GM12874 (cell line): ENCODE measurements around the gene VAV2.

ENCODE experiments used
- TF ChIP-seq, protein P1 (sequence below): IDR thresholded peaks from 2 replicates; pipeline ENCODE4 v1.5.1; 2011; ENCODE audit warnings: low read depth, mild to moderate bottlenecking, control low read depth, low read length, moderate library complexity; ENCODE audit not compliant: insufficient read depth

VAV2 gene

DNA sequence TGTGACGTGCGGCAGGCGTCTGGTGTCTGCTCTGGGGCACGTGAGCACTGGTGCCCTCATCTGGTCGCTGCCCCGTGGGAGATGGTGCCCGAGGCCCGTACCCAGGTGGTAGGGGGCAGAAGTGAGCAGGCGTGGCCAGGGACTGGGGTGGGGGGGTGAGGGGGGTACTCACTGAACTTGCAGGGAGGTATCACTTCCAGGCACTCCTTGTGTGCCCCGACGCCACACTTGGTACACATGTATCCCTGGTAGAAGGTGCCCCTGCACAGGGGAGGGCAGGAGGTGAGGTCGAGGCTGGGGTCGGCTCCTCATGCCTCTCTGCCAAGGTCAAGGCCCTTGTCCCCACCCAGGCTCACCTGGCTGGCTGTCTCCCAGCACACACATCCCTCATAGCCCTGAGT lies 208.8 kb downstream of the VAV2 start:
- TF ChIP-seq, protein P1, sequence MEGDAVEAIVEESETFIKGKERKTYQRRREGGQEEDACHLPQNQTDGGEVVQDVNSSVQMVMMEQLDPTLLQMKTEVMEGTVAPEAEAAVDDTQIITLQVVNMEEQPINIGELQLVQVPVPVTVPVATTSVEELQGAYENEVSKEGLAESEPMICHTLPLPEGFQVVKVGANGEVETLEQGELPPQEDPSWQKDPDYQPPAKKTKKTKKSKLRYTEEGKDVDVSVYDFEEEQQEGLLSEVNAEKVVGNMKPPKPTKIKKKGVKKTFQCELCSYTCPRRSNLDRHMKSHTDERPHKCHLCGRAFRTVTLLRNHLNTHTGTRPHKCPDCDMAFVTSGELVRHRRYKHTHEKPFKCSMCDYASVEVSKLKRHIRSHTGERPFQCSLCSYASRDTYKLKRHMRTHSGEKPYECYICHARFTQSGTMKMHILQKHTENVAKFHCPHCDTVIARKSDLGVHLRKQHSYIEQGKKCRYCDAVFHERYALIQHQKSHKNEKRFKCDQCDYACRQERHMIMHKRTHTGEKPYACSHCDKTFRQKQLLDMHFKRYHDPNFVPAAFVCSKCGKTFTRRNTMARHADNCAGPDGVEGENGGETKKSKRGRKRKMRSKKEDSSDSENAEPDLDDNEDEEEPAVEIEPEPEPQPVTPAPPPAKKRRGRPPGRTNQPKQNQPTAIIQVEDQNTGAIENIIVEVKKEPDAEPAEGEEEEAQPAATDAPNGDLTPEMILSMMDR = no peak

DNA sequence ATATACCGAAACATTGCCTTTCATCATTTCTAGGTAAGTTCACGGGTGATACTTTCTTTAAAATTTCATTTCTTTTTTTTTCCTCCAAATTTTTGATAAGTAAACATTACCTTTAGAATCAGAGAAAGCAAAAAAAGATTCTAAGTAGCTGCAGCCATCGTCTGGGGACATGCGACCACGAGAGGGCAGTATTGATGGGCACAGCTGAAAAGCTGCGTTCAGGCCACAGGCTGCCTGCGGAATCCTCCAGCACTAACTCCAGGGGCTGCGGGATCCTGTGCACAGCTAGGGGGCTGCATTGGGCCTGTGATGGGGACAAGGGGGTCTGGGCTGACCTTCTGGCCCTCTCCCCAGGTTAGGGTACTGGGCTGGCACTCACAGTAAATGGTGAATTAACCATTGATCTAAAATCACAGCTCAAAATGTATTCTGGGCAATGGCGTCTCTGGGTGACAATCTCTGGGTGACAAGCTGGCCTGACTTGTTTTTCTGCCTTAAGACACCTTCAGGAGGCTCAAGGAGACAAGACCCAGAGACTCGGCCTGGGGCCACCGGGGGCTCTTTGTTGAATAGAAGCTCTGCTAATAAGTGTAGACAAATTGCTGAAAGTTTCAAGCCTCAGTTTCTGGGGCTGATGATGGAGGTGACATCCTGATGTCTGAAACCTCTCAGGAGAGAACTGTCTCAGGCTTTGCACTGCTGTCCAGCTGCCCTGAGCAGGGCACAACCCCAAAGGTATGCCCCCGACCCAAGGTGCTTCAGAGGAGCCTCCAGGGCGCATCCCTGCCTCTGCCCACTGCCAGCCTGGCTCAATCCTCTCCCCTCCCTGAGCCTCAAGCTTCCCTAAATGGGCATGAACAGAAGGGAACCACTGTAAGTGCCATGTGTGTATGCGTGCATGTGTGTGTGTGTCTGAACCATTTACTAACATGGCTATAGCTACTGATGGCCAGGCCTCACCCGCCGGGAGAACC lies 209.7 kb downstream of the VAV2 start:
- TF ChIP-seq, protein P1 = peak; percentile 83

DNA sequence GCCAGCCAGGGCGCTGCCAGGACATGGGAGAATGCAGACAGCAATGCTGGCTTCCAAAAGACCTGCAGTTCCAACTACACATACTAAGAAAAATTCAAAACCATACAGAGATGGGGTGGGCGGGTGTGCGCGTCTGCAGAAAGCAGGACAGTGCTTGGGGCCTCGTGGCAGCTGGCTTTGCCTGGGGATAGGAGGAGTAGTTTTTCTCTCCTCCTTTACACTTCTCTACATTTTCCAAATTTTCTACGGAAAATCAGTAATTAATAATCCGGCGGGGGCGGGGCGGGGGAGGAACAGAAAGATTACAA lies 210.3 kb downstream of the VAV2 start:
- TF ChIP-seq, protein P1 = no peak

DNA sequence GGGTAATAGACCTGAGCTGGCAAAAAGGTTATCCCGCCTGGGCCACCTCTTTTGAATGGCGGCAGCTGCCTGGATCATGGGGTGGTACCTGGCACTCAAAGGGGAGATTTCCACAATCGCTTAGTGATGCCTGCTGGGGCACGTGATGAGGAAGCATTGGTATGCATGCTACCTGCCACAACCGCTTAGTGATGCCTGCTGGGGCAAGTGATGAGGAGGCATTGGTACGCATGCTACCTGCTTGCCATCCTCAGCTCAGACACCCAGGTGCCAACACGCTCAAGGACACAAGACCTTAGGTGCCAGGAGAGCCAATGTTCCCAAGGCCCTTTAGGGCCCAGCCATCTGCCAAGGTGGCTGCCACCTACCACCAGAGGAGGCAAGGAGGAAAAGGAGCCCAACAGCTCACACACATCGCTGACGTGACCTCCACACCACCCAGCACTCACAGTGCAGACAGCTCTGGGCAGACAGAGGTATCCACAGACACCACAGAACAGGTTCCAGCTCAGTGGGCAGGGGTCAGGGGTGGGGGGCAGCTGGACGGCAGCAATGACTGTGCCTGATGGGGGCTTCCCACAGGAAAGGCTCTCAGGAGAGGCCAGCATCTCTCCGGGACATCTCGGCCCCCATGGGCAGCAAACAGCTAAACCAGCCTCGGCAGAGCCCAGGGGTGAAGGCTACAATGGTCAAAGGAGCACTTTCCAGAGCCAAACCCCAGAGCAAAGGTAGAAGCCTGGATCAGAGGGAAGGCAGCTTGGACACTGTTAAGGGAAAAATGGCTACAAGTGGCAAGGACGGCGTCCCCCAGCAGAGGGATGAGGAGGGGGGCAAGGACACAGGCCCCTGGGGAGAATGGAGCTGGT lies 210.9 kb downstream of the VAV2 start:
- TF ChIP-seq, protein P1 = no peak

DNA sequence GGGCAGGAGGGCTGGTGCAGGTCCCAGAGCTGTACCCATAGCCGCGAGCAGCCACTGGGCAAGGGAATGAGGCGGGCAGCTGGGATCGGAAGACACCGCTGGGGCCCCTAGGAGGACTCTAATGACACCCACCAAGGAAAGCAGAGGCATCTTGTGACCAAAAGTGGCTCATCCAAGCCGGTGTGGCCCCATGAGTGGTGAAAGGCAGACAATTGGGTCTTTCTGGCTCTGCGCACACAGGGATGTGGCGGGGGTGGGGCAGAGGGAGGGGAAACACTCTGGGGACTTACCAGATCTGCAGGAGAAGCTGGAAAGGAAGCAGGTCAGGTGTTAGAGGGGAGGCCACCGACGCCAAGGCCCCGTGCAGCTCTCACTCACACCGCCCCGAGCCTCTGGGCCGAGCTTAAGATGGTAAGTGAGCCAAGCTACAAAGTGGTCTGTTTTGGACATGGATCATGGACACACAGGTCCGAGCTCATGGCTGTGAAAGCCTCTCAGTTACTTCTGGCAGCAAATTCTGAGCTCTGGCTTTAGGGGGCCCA lies 211.6 kb downstream of the VAV2 start:
- TF ChIP-seq, protein P1 = no peak

DNA sequence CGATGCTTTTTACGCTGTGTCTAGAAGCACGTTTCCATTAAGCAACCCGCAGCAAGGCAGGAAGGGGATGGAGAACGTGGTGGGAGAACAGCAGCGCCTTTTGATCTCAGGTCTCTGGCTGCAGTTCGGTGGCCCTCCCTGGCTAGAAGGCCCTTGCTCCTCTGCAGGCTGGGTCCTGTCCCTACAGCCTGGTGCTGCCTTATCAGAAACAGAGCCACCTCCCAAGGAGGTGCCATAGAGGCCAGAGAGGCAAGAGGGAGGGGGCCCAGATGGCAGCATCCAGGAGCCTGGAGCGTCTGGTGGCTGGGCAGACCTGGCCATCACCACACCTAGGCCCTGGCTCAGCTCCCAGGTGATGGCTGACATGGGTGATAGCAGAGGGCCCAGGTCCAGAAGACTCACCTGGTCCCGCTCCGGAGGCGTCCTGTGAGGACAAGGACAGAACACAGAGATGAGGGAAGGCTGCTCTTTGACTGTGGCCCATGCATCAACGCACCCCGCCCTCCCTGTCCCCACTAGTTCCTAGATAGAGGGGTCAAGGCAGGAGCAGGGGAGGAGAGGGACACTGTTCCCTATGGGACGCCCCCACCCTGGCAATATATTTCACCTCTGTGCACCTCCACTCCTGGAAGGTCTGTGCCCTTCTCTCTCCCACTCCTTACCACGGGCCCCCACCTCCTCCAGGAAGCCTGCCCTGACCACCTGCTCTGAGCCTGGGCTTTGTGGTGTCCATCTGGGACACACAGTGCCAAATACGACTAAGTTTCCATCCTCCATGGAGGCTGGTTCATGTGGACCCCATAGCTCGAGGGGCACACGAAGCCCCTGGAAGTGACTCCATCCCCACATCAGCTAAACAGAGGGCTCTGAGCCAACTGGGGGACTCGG lies 212.4 kb downstream of the VAV2 start:
- TF ChIP-seq, protein P1 = no peak

DNA sequence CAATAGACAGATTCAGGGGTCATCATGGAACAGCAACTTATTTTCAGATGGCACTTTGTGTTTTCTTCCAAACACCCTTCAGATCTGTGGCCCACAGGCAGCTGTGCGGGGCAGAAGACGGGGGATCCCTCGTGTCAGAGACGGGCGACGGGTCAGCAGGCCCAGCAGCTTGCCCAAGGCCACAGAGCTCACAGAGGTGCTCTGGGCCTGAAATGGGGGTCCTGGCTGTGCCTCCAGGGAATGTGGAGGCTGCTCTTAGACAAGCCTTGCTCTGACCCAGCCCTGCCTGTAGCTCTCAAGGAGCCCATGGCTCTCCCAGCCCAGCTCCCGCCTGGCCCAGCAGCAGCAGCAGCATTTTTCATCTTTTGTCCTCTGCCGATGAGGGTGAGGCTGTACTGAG lies 213.0 kb downstream of the VAV2 start:
- TF ChIP-seq, protein P1 = no peak
